Retinal pigment epithelial cell (primary cell): Measurements from ENCODE around the gene LRRTM3.

Experiments used
- DNase-seq: peaks from one replicate; pipeline ENCODE4 v3.0.0-alpha.2; 2010; ENCODE audit warnings: low read depth
- H3K4me3 ChIP-seq: 2 replicates; pipeline ENCODE4 v1.5.1; 2011; ENCODE audit warnings: mild to moderate bottlenecking, low read length, control low read depth, moderate library complexity
- TF ChIP-seq, protein P1 (sequence below): conservative IDR thresholded peaks from 2 replicates; pipeline ENCODE4 v1.5.1; 2011; ENCODE audit warnings: low read depth, low read length, control low read depth, inconsistent platforms

Gene LRRTM3

DNA sequence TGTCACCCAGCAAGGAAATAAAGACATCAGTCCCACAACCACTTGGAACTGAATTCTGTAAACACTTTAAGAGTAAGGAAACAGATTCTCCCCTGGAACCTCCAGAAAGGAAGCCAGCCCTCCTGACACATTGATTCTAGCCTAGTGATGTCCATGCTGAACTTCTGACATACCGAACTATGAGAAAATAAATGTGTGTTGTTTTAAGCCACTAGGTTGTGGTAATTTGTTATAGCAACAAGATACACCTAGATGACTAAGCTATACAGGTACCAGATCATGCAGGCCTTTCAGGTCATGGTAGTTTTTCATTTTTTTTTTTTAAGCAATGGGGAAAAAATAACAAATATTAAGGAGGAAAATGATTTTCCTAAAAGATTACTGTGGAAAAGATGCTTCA lies 37.6 kb upstream of the LRRTM3 start:
- TF ChIP-seq, protein P1, sequence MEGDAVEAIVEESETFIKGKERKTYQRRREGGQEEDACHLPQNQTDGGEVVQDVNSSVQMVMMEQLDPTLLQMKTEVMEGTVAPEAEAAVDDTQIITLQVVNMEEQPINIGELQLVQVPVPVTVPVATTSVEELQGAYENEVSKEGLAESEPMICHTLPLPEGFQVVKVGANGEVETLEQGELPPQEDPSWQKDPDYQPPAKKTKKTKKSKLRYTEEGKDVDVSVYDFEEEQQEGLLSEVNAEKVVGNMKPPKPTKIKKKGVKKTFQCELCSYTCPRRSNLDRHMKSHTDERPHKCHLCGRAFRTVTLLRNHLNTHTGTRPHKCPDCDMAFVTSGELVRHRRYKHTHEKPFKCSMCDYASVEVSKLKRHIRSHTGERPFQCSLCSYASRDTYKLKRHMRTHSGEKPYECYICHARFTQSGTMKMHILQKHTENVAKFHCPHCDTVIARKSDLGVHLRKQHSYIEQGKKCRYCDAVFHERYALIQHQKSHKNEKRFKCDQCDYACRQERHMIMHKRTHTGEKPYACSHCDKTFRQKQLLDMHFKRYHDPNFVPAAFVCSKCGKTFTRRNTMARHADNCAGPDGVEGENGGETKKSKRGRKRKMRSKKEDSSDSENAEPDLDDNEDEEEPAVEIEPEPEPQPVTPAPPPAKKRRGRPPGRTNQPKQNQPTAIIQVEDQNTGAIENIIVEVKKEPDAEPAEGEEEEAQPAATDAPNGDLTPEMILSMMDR, result no peak
- no peak overlapping the region for H3K4me3 ChIP-seq
- no peak for DNase-seq

DNA sequence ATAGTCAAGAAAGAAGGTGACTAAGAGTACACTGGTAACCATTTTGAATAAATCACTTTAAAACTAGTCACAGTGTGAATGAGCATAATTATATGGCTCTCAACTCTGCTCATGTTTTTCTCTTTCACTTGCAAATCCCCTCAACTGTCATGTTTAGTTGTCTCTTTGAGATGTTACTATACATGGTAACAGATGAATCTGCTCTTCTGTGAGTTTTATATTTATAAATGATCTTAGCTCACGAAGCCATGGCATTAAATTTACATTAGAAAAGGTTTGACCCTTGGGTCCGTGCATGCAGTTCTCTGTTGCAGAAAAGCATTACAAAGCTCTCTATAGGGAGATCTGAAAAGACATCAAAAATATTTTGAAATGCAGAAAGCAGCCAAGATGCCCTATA lies 33.0 kb upstream of the LRRTM3 start:
- no peak for DNase-seq
- no peak overlapping the region for H3K4me3 ChIP-seq
- TF ChIP-seq, protein P1, result no peak

DNA sequence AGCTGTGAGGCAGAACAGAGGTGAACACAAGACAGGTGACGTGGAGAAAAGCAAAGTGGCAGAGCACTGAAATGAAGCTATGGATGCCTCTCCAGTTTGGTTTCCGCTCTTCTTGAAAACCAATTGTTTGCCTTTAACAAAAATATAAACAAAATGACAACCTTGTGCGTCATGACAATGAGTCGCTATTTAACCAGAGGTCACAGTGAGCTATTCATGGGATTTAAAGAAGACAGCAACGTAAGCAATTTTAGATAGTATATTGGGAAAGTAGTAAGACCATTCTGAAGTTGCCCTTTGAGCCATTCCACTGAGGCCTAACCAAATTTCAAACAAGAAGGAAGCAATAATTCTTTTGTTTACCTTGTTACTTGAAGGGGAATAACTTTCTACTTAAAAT lies 15.2 kb upstream of the LRRTM3 start:
- H3K4me3 ChIP-seq, result no peak overlapping the region
- TF ChIP-seq, protein P1, result no peak
- DNase-seq, result no peak

DNA sequence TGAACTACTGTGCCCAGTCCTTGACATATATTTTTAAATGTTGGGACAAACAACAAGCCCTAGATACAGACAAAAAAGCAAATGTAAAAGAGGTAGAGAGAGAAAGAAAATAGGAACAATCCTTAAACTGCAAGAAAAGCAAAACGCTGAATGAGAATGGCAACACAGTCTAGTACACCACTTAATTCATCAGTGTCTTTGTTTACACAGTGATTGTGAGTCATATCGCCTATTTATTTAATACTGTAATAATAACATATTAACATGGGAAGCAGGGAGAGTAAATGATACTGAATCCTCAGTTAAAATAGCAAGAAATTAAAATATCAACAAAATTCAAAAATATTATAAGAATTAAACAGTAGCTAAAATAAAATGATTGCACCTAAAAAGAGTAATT lies 9.8 kb upstream of the LRRTM3 start:
- no peak for DNase-seq
- TF ChIP-seq, protein P1, result no peak
- no peak overlapping the region for H3K4me3 ChIP-seq

DNA sequence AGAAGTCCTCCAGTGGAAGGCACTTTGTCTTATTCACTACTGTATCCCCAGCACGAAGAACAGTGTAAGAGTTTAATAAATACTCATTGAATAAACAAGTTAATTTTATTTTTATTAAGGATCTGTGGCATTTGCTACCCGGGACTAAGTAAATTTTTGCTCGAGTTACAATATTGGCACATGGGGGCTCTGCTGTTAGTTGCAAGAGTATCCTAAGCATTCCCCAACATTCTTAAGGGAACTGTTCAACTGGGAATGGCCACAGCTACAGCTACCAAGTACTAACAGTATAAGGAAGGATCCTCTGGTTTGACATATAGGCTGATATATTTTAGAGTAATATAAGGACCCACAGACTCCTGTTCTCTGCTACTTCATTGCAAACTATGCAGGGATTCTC lies 8.7 kb upstream of the LRRTM3 start:
- TF ChIP-seq, protein P1, result no peak
- no peak for DNase-seq
- H3K4me3 ChIP-seq, result no peak overlapping the region

DNA sequence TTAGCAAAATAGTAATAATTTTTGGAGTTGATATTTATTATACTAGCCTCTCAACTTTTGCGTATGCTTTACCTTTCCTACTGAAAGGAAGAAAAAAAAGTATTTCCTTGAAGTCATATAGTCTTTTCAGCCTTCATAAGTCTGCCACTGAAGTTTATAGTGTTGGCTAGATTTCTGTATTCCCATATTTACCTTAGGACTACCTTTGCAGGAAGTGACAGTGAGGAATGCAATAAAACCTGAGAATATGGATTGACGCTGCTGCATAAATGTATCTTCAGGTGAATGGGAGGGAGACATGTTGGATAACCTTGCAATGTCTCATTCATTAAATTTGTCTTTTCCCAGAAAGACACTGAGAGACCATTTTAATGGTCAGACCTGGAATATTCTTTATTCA lies 6.6 kb upstream of the LRRTM3 start:
- H3K4me3 ChIP-seq, result no peak overlapping the region
- TF ChIP-seq, protein P1, result no peak
- no peak for DNase-seq

DNA sequence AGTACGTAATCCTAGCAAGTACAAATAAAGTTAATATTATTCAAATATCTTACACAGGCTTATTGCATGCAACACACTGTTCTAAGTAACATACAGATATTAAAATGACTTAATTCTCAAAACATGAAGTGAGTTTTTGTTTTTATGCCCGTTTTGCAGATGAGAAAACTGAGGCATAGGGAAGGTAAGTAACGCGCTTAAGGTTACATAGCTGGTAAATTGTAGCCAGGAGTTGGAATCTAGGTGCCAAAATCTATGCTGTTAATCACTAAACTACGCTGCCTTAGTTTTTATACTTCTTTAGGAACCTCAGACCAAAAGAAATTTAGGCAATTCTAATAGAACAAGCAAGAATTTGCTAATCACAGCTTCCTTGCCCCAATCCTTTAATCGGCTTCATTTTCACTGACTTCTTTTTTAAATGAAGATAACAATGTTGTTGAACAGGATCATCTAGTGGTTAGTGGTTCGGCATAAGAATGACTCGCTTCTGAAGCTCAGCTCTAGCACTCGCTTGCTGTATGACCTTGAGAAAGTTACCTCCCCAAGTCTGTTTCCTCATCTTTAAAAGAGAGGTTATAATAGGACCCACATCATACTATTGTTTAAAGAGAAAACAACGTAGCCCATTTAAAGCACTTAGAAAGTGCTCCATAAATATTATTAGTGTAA lies 1.0 kb upstream of the LRRTM3 start:
- TF ChIP-seq, protein P1, result no peak
- DNase-seq, result peak; percentile 7
- H3K4me3 ChIP-seq, result no peak overlapping the region
